ENCODE data around the gene NT5E. TPM values are rescaled to one million over a fixed set of nuclear protein-coding genes. Genes with fewer than 3 reads are reported as not detected.

Gene NT5E
- total RNA-seq, 3 donors from 2014 or later = 10.1 to 26.5 (median 11.4) TPM

DNA sequence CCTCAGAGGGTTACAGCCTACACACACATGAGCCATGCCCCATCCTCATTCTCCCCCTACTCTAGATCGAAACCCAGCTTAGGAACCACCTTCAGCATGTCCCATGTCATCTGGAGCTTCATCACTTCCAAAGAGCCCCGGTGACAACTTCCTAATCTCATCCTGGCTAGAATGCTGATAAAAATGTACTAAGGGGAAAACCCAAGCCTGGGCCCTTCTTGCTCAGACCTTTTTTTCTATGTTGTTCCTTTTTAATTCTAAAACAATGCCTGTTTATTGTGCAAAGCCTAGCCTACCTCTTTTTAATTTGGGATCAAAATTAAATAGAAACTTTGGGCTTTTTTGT lies 44.1 kb upstream of the NT5E start:
- no peak for DNase-seq (ENCODE audit: low spot score in 2 of 2)
- H3K27ac ChIP-seq = no peak overlapping the region
- no peaks in the 10 kb centered on the region for H3K36me3 ChIP-seq
- no peaks in the 10 kb centered on the region for H3K4me1 ChIP-seq
- H3K27me3 ChIP-seq = no peaks in the 10 kb centered on the region
- TF ChIP-seq POLR2A (IDR thresholded peaks at IDR 0.05) = no peak
- TF ChIP-seq CTCF (IDR thresholded peaks at IDR 0.05) = no peak
- no peak for TF ChIP-seq POLR2AphosphoS5 (IDR thresholded peaks at IDR 0.05)
- no peaks in the 10 kb centered on the region for H3K9me3 ChIP-seq
- H3K4me3 ChIP-seq = no peak overlapping the region
- intact Hi-C loops (cut with DNase I; ENCODE audit: low total_unique reads) = no loop called here

DNA sequence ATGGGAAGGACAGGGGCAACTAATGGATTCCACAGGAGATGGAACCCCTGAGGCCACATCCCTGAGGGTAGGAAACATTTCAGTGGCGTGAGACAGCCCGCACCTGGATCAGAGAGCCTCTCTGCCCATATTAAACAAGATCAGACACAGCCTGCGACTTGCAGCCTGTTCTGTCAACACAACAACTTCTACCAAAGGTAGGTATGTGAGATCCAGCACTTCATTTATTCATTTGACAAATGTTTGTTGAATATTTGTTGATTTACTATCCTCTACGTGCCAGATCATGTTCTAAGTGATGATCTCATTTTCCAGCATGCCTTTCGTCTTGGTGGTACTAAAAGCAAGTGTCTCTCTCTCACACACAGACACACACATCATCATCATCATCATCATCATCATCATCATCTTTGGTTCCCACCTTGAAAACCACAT lies 43.2 kb upstream of the NT5E start:
- Histone ChIP-seq H3K27ac (no peak overlapping the region), H3K36me3 (no peaks in the 10 kb centered on the region), H3K4me1 (no peaks in the 10 kb centered on the region), H3K9me3 (no peaks in the 10 kb centered on the region), H3K27me3 (no peaks in the 10 kb centered on the region), H3K4me3 (no peak overlapping the region)
- intact Hi-C loops (cut with DNase I; ENCODE audit: low total_unique reads) = no loop called here
- DNase-seq (ENCODE audit: low spot score in 2 of 2) = no peak
- TF ChIP-seq CTCF (IDR thresholded peaks at IDR 0.05) (no peak), POLR2AphosphoS5 (IDR thresholded peaks at IDR 0.05) (no peak), POLR2A (IDR thresholded peaks at IDR 0.05) (no peak)

GRCh38 chr6:85408039-85408438 lies 41.8 kb upstream of the NT5E start:
- no peak for DNase-seq (ENCODE audit: low spot score in 2 of 2)
- no peak for TF ChIP-seq POLR2A (IDR thresholded peaks at IDR 0.05)
- no peak for TF ChIP-seq POLR2AphosphoS5 (IDR thresholded peaks at IDR 0.05)
- Histone ChIP-seq H3K4me1 (no peaks in the 10 kb centered on the region), H3K27me3 (no peaks in the 10 kb centered on the region), H3K4me3 (no peak overlapping the region), H3K9me3 (no peaks in the 10 kb centered on the region), H3K27ac (no peak overlapping the region), H3K36me3 (no peaks in the 10 kb centered on the region)
- intact Hi-C loops (cut with DNase I; ENCODE audit: low total_unique reads) = no loop called here

DNA sequence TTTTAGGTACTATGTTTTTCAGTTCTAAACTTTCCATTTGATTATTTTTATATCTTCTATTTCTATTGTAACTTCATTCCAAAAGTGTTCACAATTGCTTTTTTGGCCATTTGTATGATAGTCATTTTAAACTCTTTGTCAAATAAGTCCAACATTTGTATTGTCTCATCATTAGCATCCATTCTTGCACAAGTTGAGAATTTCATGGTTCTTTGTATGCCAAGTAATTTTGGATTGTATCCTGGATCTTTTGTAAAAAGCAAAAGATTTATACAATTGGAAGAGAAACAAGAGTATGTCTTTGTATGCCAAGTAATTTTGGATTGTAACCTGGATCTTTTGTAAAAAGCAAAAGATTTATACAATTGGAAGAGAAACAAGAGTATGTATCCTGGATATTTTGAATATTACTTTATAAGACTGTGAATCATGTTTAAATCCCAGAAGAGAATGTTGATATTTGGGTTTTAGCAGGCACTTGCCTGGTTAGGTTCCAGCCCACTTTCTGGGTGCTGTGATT lies 36.9 kb upstream of the NT5E start:
- intact Hi-C loops (cut with DNase I; ENCODE audit: low total_unique reads) = no loop called here
- Histone ChIP-seq H3K4me1 (no peaks in the 10 kb centered on the region), H3K9me3 (no peaks in the 10 kb centered on the region), H3K27ac (no peak overlapping the region), H3K4me3 (no peak overlapping the region), H3K27me3 (no peaks in the 10 kb centered on the region), H3K36me3 (no peaks in the 10 kb centered on the region)
- no peak for DNase-seq (ENCODE audit: low spot score in 2 of 2)
- no peak for TF ChIP-seq CTCF (IDR thresholded peaks at IDR 0.05)
- TF ChIP-seq POLR2A (IDR thresholded peaks at IDR 0.05) = no peak
- no peak for TF ChIP-seq POLR2AphosphoS5 (IDR thresholded peaks at IDR 0.05)

GRCh38 chr6:85416049-85416448 lies 33.8 kb upstream of the NT5E start:
- Histone ChIP-seq H3K4me3 (no peak overlapping the region), H3K4me1 (no peaks in the 10 kb centered on the region), H3K9me3 (no peaks in the 10 kb centered on the region), H3K27me3 (no peaks in the 10 kb centered on the region), H3K27ac (no peak overlapping the region), H3K36me3 (no peaks in the 10 kb centered on the region)
- DNase-seq (ENCODE audit: low spot score in 2 of 2) = no peak
- intact Hi-C loops (cut with DNase I; ENCODE audit: low total_unique reads) = no loop called here
- TF ChIP-seq POLR2A (IDR thresholded peaks at IDR 0.05) = no peak
- no peak for TF ChIP-seq CTCF (IDR thresholded peaks at IDR 0.05)
- no peak for TF ChIP-seq POLR2AphosphoS5 (IDR thresholded peaks at IDR 0.05)

GRCh38 chr6:85416766-85417165 lies 33.1 kb upstream of the NT5E start:
- H3K36me3 ChIP-seq = no peaks in the 10 kb centered on the region
- H3K4me1 ChIP-seq = no peaks in the 10 kb centered on the region
- DNase-seq (ENCODE audit: low spot score in 2 of 2) = no peak
- TF ChIP-seq POLR2A (IDR thresholded peaks at IDR 0.05) (no peak), CTCF (IDR thresholded peaks at IDR 0.05) (no peak), POLR2AphosphoS5 (IDR thresholded peaks at IDR 0.05) (no peak)
- no peak overlapping the region for H3K4me3 ChIP-seq
- H3K9me3 ChIP-seq = no peaks in the 10 kb centered on the region
- no peak overlapping the region for H3K27ac ChIP-seq
- no peaks in the 10 kb centered on the region for H3K27me3 ChIP-seq
- intact Hi-C loops (cut with DNase I; ENCODE audit: low total_unique reads) = no loop called here
